A673 (cell line): ENCODE measurements around the gene EPHA4. TPM values are rescaled to one million over a fixed set of nuclear protein-coding genes. Genes with fewer than 3 reads are reported as not detected.

ENCODE experiments used
- BruUV-seq: library from RNA; stranded (reverse); fragments of 400-500 nt; replicated peaks from 2 replicates; lab custom pipeline; 2021; lab: Mats Ljungman, UMichigan
- CTCF ChIA-PET: fragments of 300-600 bp; sonication (Branson Sonifier 250); formaldehyde crosslinking; loops from one replicate; lab custom pipeline; 2022; ENCODE audit warnings: antibody characterized with exemption; lab: Charles Lee
- POLR2A ChIA-PET: fragments of 300-600 bp; sonication (Branson Sonifier 250); formaldehyde crosslinking; loops from one replicate; lab custom pipeline; 2022; ENCODE audit warnings: antibody characterized with exemption; ENCODE audit not compliant: low non-redundant PET; lab: Charles Lee
- DNase-seq: peaks from one replicate; pipeline ENCODE4 v3.0.0-alpha.2; 2015; ENCODE audit warnings: low spot score
- H3K27ac ChIP-seq: fragments of 200-600 bp; sonication (generic); 2 replicates; pipeline ENCODE4 v1.5.1; 2016; ENCODE audit warnings: mixed run types, low read depth, mild to moderate bottlenecking, mixed read lengths, antibody characterized with exemption, low read length; ENCODE audit not compliant: poor library complexity, severe bottlenecking
- H3K27me3 ChIP-seq: fragments of 200-600 bp; sonication (generic); replicated peaks from 2 replicates; pipeline ENCODE4 v1.6.1; 2017; ENCODE audit warnings: mixed run types, low read depth, mild to moderate bottlenecking, mixed read lengths, antibody characterized with exemption, low read length; ENCODE audit not compliant: insufficient read depth, poor library complexity
- H3K36me3 ChIP-seq: fragments of 200-600 bp; sonication (generic); 2 replicates; pipeline ENCODE4 v1.6.1; 2016; ENCODE audit warnings: mixed run types, mild to moderate bottlenecking, mixed read lengths, antibody characterized with exemption, low read length; ENCODE audit not compliant: insufficient read depth, poor library complexity, severe bottlenecking
- H3K4me1 ChIP-seq: fragments of 200-600 bp; sonication (generic); 2 replicates; pipeline ENCODE4 v1.6.1; 2017; ENCODE audit warnings: mixed run types, mild to moderate bottlenecking, mixed read lengths, antibody characterized with exemption, low read length; ENCODE audit not compliant: insufficient read depth, poor library complexity, severe bottlenecking
- H3K4me3 ChIP-seq: fragments of 200-600 bp; sonication (generic); 2 replicates; pipeline ENCODE4 v1.5.1; 2016; ENCODE audit warnings: low read depth, mixed run types, mild to moderate bottlenecking, mixed read lengths, low read length; ENCODE audit not compliant: poor library complexity, severe bottlenecking
- H3K9me3 ChIP-seq: fragments of 200-600 bp; sonication (generic); 2 replicates; pipeline ENCODE4 v1.6.1; 2016; ENCODE audit warnings: mixed run types, low read depth, mild to moderate bottlenecking, mixed read lengths, antibody characterized with exemption, low read length; ENCODE audit not compliant: poor library complexity, severe bottlenecking
- CTCF ChIP-seq: fragments of 300-800, 200-600 bp; sonication (generic); conservative IDR thresholded peaks from 2 replicates; pipeline ENCODE4 v1.5.1; 2017; ENCODE audit warnings: low read depth, mild to moderate bottlenecking, antibody characterized with exemption, low read length, moderate library complexity, mixed read lengths
- EZH2 ChIP-seq: fragments of 200-600 bp; sonication (generic); IDR thresholded peaks from 2 replicates; pipeline ENCODE4 v1.6.1; 2017; ENCODE audit warnings: borderline replicate concordance, low read depth, mild to moderate bottlenecking, mixed read lengths, antibody characterized with exemption, low read length; ENCODE audit not compliant: poor library complexity, severe bottlenecking
- intact Hi-C: fragments of 100-400 bp; cut with micrococcal nuclease; formaldehyde crosslinking; loops from one replicate; pipeline ENCODE4 v1.10.0; 2022; ENCODE audit not compliant: unreplicated experiment
- total RNA-seq: library from RNA; stranded (reverse); gene quantifications from 2 replicates; pipeline ENCODE4 v1.2.3, GENCODE V29; 2021

The EPHA4 gene
- total RNA-seq, 1 experiment from 2014 or later, result 39.5 TPM

GRCh38 chr2:221465776-221466175 is 106.3 kb downstream of the EPHA4 start:
- Histone ChIP-seq H3K36me3 (no peaks in the 10 kb centered on the region), H3K4me1 (no peaks in the 10 kb centered on the region), H3K27me3 (no peaks in the 10 kb centered on the region), H3K27ac (no peak overlapping the region), H3K4me3 (no peak overlapping the region), H3K9me3 (no peaks in the 10 kb centered on the region)
- CTCF ChIA-PET, result no interaction called here
- TF ChIP-seq CTCF (no peak), EZH2 (no peak)
- POLR2A ChIA-PET, result no interaction called here
- BruUV-seq, result no TSS peak
- no peak for DNase-seq
- intact Hi-C loops, result no loop called here

GRCh38 chr2:221464971-221465370 is 107.1 kb downstream of the EPHA4 start:
- POLR2A ChIA-PET, result no interaction called here
- Histone ChIP-seq H3K36me3 (no peaks in the 10 kb centered on the region), H3K4me3 (no peak overlapping the region), H3K4me1 (no peaks in the 10 kb centered on the region), H3K9me3 (no peaks in the 10 kb centered on the region), H3K27ac (no peak overlapping the region), H3K27me3 (no peaks in the 10 kb centered on the region)
- no TSS peak for BruUV-seq
- no peak for DNase-seq
- intact Hi-C loops, result no loop called here
- TF ChIP-seq EZH2 (no peak), CTCF (no peak)
- CTCF ChIA-PET, result no interaction called here

- no peaks in the 10 kb centered on the region for H3K9me3 ChIP-seq
- no peaks in the 10 kb centered on the region for H3K4me1 ChIP-seq
- no TSS peak for BruUV-seq
- DNase-seq, result no peak
- intact Hi-C loops, result no loop called here
- no peaks in the 10 kb centered on the region for H3K36me3 ChIP-seq
- H3K27ac ChIP-seq, result no peak overlapping the region
- ChIA-PET CTCF (no interaction called here), POLR2A (no interaction called here)
- TF ChIP-seq CTCF (no peak), EZH2 (no peak)
- H3K27me3 ChIP-seq, result no peaks in the 10 kb centered on the region
- no peak overlapping the region for H3K4me3 ChIP-seq
Measured at GRCh38 chr2:221463241-221463896, 108.7 kb downstream of the EPHA4 start.
